HG03103 (cell line): ENCODE data around the gene PTCRA.
"Not testable (repeated sequence)": the region's sequence is repeated elsewhere in the genome, so short reads cannot be mapped to it uniquely, and the experiment has no call there.

ENCODE experiments used
- ATAC-seq: cut with Tn5 transposase; IDR thresholded peaks from one replicate; pipeline ENCODE4 v1.9.1; 2021; ENCODE audit warnings: low read depth; ENCODE audit not compliant: unreplicated experiment

PTCRA gene

DNA sequence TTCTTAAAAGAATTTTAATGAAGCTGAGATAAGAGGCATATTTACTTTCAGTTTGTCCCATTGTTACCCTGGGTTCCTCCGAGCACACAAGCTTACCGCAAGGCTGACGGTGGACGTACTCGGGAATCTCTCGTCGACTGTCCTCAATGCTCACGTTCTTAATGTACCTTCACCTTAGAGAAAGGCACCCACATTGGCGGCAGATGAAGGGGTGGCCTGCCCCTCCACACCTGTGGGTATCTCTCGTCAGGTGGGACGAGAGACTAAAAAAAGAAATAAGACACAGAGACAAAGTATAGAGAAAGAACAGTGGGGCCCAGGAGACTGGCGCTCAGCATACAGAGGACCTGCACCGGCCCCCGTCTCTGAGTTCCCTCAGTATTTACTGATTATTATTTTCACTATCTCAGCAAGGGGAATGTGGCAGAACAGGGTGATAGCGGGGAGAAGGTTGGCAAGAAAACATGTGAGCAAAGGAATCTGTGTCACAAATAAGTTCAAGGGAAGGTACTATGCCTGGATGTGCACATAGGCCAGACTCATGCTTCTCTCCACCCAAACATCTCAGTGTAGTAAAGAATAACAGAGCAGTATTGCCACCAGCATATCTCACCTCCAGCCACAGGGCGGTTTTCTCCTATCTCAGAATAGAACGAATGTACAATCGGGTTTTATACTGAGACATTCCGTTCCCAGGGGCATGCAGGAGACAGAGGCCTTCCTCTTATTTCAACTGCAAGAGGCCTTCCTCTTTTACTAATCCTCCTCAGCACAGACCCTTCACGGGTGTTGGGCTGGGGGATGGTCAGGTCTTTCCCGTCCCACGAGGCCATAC, 13.2 kb upstream of the PTCRA start:
- ATAC-seq: not testable (repeated sequence)

DNA sequence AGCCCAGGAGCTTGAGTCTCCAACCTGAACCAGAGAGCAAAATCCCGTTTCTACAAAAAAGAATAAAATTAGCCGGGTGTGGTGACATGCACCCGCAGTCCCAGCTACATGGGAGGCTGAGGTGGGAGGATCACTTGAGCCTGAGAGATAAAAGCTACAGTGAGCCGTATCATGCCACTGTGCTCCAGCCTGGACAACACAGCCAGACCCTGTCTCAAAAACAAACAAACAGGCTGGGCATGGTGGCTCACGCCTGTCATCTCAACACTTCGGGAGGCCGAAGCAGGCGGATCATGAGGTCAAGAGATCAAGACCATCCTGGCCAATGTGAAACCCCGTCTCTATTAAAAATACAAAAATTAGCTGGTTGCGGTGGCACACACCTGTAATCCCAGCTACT, 11.4 kb upstream of the PTCRA start:
- no peak for ATAC-seq

DNA sequence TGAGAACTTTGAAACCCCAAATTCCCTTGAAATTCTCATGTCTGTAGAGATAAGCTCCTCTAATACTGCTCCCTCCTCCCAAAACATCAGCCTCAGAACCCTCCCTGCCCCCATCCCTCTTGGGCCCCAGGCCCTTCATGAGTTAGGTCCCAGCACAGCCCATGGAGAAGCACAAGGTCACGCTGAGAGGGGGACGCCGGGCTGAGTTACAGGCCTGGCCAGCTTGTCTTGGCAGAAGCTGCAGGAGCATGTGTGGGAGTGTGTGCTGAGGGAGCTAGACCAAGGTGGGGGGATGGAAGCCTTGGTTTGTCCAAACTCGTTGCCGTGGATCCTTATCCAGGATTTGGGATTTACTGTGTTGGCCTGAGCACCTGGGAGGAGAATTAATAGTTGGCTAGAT, 8.5 kb upstream of the PTCRA start:
- ATAC-seq: no peak

DNA sequence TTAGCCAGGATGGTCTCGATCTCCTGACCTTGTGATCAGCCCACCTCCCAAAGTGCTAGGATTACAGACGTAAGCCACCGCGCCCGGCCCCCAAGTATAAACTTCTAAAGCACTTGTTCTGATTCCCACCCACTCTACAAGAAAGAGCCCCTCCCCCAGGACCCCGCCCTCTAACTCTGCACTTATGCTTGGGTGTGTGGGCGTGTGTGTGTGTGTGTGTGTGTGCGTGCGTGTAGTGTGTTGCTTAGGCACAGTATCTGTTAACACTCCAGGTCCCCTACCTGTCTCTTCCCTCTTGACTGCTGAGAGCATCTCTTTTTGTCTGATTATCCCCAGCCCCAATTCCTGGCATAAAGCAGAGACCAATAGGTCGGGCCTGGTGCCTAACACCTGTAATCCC, 6.0 kb upstream of the PTCRA start:
- ATAC-seq: no peak

DNA sequence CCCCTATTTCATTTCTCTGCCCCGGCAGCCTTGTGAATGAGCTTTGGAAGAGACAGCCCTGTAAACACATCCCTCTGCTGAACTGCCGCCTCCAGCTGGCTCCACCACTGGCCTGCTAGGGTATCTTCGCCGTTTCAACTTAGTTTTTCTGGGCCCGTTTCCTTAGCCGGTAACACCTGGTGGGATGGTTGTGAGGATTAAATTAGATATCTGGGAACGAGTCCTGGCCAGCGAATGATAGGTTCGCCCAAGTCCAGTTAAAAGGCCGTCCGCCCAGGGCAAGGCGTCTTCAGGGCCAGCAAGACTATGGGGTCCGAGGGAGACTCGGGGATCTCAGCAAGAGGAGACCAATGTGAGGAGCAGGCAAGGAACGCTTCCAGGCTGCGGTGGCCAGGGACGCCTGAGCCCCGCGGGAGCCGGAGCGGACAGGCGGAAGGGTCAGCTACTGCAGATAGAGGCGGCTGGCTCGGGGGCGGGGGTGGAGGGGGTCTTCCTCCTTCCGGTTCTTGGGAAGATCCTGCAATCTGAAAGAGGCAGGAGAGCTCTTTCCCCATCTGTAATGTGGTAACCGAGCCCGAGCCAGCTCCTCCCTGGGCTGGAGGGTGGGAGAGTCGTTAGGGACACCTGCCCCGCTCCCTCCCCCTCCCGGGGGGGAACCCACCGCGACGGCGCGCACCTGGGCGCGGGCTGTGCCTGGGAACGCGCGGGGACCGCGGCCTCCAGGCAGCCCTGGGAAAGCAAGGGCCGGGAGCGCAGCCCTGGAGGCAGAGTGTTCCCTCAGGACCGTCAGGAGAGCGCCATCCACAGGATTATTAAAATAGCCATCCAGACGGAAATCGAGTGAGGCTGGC, 4.5 kb upstream of the PTCRA start:
- ATAC-seq: no peak

DNA sequence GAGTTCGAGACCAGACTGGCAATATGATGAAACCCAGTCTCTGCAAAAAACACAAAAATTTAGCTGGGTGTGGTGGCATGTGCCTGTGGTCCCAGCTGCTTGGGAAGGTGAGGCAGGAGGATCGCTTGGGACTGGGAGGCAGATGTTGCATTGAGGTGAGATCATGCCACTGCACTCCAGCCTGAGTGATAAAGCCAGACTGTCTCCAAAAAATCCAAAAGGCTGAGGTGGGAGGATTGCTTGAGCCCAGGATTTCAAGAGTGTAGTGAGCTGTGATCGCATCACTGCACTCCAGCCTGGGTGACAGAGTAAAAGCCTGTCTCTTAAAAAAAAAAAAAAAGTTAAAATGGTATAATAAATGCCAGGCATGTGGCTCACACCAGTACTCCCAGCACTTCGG, 1.3 kb upstream of the PTCRA start:
- no peak for ATAC-seq

DNA sequence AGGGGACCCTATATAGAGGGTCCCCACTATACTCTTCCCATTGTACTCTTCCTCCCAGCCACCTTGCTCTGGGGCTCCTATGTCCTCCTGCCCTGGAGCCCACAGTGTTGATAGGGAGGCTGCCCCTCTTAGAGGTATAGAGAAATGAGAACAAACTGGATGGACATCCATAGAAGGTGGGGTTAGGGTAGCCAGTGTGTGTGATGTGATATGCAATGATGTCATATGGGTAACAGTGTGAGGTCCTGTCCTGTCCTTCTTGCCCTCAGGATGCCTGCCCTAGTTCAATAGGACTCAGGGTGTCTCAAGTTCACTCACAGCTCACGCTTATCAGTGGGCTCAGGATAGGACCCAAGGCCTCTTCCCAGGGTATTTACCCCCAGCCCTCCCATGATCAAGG, 435 bp downstream of the PTCRA start:
- ATAC-seq: no peak

DNA sequence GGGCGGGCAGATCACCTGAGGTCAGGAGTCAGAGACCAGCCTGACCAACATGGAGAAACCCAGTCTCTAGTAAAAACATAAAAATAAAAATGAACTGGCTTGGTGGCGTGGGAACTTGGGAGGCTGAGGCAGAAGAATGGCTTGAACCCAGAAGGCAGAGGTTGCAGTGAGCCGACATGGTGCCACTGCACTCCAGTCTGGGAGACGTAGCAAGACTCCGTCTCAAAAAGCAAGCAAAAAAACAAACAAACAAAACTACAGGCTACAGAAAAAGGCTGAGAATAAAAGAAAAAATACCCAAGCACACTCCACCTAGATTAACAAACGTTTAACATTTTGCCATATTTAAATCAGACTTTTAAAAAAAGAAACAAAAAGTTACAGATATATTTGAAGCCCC, 5.9 kb downstream of the PTCRA start:
- no peak for ATAC-seq

DNA sequence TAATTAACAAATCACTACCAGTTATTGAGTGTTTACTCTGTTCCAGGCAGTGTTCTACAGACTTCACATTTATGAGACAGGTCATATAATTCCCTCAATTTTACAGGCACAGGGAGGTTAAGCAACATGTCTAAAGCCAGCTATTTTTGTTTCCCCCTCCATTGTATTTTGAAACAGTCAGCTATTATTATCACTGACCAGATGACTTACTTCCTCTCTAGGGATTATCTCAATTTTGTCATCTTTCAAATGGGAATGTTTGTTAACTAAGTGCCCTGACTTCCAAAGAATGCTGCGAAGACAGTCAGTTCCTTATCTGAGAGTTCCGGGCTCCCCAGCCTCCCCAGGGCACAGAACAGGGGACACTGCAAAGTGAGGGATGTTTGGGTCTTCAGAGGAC, 7.8 kb downstream of the PTCRA start:
- ATAC-seq: no peak

DNA sequence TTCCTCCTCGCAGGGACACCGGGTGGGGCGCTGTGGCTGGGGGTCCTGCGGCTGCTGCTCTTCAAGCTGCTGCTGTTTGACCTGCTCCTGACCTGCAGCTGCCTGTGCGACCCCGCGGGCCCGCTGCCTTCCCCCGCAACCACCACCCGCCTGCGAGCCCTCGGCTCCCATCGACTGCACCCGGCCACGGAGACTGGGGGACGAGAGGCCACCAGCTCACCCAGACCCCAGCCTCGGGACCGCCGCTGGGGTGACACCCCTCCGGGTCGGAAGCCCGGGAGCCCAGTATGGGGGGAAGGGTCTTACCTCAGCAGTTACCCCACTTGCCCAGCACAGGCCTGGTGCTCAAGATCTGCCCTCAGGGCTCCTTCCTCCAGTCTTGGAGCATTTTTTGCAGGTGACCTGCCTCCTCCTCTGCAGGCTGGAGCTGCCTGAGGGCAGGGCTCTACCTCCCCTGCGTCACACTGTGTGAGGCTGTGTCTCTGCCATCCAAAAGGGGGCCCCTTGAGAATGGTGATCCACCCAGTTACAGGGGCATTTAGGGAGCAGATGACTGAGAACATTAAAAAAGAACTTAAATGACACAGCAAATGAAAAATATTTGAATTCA, 9.5 kb downstream of the PTCRA start:
- no peak for ATAC-seq

DNA sequence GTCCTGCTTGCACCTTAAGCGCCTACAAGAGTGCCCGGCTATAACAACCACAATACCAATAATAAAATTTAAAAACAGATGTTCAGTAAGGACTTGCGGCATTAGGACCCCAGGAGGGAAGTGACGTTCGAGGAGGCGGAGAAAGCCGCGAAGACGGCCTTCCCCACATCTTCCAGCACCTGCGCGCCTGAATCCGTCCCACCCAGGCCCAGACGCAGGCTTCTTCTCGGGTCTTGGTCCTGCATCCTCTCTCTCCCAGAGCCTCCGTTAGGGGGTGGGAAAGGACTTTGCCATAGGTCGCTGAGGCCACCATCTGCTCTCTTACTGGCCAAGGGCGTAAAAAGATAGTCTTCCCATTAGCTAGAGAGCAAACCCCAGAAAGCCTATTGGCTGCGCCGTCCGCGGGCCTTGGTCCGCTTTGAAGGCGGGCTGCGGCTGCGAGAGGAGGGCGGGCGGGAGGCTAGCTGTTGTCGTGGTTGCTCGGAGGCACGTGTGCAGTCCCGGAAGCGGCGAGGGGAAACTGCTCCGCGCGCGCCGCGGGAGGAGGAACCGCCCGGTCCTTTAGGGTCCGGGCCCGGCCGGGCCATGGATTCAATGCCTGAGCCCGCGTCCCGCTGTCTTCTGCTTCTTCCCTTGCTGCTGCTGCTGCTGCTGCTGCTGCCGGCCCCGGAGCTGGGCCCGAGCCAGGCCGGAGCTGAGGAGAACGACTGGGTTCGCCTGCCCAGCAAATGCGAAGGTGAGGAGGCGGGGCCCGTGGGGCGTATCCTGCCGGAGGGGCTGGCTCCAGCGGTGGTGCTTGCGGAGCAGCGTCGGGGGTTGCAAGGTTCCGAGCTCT, 13.3 kb downstream of the PTCRA start, which contains the start of gene CNPY3:
TSS of gene CNPY3 (plus strand) at position 495 of the 835 bp plus-strand sequence. CDS start at position 586, 91 bp downstream.
- peak; percentile 67 for ATAC-seq

DNA sequence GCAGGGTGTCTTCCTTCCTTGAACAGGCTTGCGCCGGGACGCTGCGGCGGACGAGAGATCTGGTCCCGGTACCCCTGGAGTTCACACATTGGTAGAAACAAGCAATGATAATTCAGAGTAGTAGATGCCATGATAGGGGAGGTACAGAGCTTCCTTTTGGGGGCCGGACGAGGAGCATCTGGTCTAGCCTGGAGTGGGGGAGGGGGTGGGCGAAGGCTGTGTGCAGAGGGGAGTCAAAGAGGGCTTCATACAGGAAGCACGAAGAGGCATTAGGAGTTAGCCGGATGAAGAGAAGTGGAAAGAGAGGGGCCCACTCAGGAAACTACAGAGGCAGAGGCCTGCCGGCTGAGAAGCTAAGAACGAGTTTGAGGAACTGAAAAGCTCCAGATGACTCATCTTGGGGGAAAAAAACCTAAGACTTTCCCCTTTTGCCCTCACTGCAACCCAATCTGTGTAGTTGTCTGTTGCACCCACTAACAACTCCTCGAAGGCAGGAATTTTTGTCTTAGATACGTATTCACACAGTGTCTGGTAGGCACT, 14.0 kb downstream of the PTCRA start:
- ATAC-seq: peak; percentile 48

DNA sequence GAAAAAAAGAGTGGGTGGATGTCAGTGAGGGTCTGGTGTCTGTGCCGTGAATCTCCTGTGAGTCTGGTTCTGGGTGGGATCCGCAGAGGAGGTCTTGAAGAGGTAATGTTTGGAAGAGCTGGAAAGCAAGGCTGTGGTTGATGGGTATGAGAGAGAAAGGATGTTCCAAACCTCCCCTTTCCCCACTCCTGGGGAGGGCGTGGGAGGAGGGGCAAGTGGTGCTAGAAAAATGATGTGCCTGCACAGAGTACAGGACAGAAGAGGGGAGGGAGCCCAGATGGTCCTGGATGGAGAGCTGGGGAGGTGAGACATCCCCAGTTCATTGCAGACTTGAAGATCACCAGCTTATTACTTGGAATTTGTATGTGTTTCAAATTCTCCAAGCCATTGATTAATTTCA, 16.6 kb downstream of the PTCRA start:
- ATAC-seq: no peak

DNA sequence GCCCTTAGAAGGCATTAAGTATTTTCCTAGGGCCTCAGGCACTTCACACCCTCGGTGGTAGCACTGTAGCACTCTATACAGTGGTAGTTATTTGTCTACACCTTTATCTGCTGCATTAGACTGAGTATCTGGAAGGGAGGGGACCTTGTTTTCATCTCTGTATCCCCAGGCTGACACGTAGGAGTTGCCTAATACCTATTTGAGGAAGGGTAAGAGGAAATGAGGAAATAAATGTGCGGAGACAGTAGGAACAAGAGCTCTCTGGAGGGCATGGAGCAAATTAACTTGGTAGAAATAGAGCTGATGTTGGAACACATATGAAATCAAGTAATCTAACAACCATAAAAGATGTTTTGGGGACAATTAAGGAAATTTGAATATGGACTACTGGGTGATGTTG, 17.4 kb downstream of the PTCRA start:
- ATAC-seq: no peak

DNA sequence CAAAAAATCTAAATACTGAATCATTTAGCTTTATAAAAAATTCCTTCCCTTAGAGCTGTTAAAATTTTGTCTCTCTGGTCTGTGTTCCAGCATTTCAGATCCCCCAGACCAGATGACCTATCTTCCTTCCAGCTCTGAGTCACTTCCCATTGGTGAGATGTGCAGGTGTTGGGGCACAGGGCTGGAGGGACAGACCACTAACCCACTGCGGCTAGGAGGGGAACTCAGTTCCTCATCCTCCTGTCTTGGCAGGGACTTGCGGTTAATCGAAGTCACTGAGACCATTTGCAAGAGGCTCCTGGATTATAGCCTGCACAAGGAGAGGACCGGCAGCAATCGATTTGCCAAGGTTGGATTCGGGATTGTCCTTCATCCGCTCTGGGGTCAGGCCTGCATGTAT, 19.5 kb downstream of the PTCRA start:
- ATAC-seq: no peak

DNA sequence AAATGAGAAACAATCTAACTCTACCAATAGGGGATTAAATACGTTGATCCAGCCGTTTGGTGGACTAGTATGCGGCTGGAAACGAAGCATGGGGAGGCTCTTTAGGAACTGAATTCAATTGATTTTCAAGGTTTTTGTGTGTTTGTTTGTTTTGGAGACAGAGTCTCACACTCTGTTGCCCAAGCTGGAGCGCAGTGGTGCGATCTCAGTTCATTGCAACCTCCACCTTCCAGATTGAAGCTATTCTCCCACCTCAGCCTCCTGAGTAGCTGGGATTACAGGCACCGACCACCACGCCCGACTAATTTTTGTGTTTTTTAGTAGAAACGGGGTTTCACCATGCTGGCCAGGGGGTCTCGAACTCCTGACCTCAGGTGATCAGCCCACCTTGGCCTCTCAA, 20.5 kb downstream of the PTCRA start:
- ATAC-seq: no peak

DNA sequence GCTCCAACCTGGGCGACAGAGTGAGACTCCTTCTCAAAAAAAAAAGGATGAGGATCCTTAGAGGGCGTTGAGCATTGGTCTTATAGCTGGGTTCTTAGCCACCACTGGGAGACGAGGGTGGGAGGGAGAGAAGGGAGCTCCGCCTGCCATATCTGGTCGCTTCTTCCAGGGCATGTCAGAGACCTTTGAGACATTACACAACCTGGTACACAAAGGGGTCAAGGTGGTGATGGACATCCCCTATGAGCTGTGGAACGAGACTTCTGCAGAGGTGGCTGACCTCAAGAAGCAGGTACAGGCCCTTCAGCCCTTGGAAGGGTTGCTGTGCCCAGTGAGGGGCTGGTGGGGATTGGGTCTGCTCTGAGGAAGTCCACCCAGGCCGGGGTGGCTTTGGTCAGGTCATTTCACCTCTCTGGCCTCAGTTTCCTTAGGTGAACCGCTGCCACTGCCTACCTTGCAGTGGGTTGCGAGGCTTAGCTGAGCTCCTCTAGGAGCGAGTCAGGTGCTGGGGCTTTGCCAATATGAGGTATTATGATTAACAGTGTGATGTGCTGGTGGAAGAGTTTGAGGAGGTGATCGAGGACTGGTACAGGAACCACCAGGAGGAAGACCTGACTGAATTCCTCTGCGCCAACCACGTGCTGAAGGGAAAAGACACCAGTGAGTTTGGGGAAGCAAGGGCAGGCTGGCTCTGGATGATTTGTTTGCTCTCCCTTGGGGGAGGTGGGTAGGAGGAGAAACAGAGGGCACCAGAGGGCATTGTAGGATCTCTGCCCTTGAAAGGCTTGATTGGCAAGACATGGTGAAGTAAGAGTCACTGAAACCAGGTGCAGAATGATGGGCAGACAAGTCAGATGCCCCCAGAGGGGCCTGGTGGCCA, 21.9 kb downstream of the PTCRA start:
- no peak for ATAC-seq

DNA sequence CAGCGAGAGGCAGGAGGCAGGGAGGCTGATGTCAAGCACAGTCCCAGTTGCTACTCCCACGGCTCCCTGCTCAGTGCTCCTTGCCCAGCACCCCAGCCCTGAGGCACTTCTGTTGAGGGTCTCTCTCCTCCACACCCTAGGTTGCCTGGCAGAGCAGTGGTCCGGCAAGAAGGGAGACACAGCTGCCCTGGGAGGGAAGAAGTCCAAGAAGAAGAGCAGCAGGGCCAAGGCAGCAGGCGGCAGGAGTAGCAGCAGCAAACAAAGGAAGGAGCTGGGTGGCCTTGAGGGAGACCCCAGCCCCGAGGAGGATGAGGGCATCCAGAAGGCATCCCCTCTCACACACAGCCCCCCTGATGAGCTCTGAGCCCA, 22.6 kb downstream of the PTCRA start:
- ATAC-seq: no peak
